Smooth muscle cell of the brain vasculature (primary cell): Measurements from ENCODE around the gene CLK2.
A peak's percentile ranks its signal among the peaks of the same experiment; 100 is the strongest.
"Not testable (repeated sequence)": the region's sequence is repeated elsewhere in the genome, so short reads cannot be mapped to it uniquely, and the experiment has no call there.

Experiments
- DNase-seq: peaks from one replicate; pipeline ENCODE4 v3.0.0-alpha.2; 2012; ENCODE audit warnings: low read depth, low spot score

Gene CLK2

DNA sequence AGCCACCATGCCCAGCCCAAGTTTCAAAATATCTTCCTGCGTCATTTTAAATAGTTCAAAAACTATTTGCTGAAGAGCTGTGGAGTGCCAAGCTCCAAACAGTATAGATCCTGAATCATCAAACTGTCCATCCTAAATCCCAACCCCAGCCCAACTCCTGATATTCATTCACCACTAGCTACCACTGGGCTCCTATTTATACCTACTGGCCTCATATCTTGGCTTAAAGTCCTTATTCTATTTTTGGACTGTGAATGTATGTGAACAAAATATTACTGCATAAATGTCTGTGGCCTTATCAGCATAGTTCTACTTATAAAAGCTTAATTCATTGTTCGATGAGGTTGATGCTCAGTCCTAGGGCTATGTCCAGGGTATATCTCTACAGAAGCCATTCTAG lies 5.9 kb downstream of the CLK2 start:
- DNase-seq: no peak

GRCh38 chr1:155266553-155266952 lies 6.8 kb downstream of the CLK2 start:
- DNase-seq: no peak

- no peak for DNase-seq
Measured at GRCh38 chr1:155263067-155263466, 10.2 kb downstream of the CLK2 start.

- DNase-seq: peak; percentile 97
Measured at GRCh38 chr1:155261852-155262673, 11.2 kb downstream of the CLK2 start, which contains the start of gene SCAMP3. Gene SCAMP3, minus strand, starts transcription at chr1:155262360. Its CDS starts 209 bp downstream, at chr1:155262151.

DNA sequence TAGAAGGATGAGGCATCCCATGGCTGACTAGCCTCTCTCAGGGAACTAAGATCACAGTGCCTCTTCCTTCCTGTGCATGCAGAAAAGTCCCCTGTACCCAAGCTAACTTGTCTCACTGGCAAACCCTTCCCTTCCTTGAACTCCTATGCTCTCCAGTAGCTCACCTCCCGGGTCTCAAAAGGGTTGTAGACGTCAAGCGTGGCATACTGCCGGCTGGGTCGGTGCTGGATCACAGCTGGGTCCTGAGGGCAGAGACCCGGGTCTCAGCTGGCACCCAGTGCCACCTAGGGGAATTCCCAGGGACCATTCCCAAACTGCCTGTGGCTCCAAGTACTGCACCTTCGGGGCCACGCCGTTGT lies 11.8 kb downstream of the CLK2 start:
- no peak for DNase-seq

DNA sequence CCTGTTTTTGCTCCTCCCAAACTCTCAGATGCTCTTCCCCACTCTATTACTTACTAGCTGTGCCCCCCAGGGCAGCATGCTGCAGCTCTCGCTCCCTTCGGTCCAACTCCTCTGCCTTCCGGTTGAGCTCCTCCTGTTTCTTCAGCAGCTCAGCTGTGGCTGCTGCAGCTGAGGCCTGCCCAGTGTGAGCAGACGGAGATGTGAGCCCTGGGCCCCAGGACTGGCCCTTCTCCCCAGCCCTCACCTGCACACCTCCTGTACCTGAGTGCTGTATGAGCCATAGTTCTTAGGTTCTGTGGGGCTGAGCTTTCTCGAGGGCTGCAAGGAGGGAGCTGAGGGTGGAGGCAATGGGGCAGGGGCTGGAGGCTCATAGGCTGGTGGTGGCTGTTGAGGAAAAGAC lies 13.0 kb downstream of the CLK2 start:
- DNase-seq: no peak

- no peak for DNase-seq
Measured at GRCh38 chr1:155256058-155256852, 17.0 kb downstream of the CLK2 start.

DNA sequence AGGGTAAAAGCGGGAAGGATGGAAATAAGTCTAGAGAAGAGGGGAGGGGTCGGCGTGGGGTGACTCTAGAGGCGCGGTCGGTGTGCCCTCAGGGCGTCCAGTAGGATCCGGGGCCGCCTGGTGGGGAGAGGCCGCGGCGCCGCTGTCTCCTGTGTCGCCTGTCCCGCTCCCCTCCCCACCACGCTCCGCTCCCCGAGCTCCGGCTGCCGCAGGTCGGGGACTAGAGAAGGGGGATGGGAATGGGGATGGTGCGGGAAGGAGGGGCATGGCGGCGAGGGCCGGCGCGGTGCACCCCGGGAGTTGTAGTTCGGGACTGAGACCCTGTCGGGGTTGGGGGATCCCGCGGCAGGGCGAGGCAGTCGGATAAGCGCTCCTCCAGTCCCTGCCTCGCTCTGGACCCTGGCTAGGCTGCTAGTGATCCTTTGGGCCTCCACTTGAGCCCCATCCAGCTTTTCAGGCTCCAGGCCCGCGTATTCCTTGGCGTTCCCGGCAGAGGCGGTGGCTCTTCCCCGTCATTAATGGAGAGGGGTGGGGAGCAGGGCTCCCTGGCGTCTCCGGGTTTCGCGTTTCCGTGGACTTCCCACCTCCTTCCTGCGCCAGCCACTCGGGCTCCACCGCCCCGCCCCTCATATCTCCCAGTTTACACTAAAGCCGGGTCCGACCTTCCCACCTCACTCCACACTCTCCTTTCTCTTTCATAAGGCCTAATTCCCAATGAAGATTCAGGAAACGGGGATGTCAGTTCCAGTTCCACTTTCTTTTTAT lies 17.9 kb downstream of the CLK2 start, which contains the start of gene ENTREP3:
Gene ENTREP3, minus strand, starts transcription at position 241 of the 765 bp plus-strand sequence. CDS start 606 bp downstream, outside the sequence.
- no peak for DNase-seq

DNA sequence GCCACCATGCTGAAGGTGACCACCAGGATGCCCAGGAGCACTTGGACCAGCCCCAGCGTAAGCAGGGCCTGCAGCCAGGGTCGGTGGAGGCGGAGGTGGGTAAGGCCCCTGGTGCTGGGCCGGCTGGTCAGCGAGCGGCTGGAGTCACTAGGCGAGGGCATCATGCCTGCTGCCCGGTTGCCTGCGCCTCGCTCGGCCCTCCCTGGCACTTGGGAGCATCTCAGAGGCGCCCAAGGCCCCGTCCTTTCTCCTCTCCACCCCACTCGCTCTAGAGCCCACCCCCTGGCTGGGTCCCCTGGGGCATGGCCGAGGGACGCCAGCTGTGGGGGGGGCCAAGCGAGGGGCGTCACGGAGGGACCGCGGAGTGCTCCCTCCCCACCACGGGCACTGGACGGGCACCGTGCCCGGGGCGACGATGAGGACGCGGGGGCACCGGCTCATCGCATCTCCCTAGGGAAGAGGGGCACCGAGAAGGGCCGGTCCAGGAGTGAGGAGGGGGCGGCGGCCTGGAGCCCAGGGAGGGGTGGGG lies 18.5 kb downstream of the CLK2 start:
- no peak for DNase-seq

- DNase-seq: no peak
Measured at GRCh38 chr1:155254228-155254713, 19.0 kb downstream of the CLK2 start.

GRCh38 chr1:155253797-155254196 lies 19.5 kb downstream of the CLK2 start:
- DNase-seq: no peak

DNA sequence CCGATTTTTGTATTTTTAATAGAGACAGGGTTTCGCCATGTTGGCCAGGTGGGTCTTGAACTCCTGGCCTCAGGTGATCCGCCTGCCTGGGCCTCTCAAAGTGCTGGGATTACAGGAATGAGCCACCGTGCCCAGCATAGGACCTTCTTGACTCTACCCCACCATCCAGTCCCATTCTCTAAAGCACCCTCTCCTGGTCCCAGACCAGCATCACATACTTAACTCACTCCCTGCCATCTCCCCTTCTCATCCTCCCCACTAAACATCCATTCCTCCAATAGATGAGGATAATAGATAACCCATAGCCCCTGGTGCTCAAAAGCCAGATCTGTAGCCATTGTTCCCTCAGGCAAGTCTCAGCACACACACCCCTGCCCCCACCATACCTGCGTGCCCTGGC lies 20.1 kb downstream of the CLK2 start:
- DNase-seq: no peak

GRCh38 chr1:155251566-155251965 lies 21.7 kb downstream of the CLK2 start:
- DNase-seq: no peak

GRCh38 chr1:155250633-155251449 lies 22.5 kb downstream of the CLK2 start:
- peak; percentile 87 for DNase-seq

- DNase-seq: no peak
Measured at GRCh38 chr1:155250246-155250632, 23.1 kb downstream of the CLK2 start.

DNA sequence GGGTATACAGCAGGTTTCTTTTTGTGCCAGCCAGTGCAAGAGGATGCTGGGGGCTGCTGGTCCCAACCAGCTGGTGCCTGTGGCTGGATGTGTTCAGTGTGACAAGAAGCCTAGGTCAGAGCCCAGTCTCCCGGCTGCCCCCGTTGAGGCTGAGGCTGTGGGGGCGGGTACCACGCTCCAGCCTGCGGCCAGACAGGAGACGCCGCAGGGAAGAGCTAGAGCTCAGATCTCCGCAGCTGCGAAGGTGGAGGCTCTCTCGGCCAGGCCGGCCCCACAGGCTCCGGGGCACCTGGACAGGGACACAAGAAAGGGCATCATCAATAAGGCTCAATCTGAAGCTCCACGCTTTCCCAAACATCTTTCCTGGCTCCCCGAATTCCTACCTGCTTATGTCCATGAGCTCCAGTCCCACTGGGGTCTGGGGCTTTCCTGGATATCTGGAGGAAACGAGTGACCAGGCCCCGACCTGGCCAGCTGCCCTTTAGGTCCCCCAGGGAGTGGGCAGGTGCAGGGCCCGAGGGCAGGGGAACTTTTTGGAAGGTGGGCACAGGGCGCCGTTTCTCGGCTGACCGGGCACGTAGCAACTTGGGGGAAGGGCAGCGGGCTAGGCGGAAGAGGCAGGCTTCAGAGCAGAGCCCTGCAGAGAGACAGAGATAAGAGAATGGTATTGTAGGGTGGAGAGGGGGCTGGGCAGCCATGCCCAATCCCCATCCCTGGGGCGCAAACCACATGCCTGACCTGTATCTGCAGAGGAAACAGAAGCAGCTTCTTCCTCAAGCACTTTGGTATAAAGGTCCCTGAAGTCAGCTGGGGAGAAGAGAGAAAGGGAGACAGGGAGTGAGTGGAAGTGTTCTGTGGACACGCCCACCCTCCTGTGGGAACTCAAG lies 25.4 kb downstream of the CLK2 start:
- no peak for DNase-seq

- not testable (repeated sequence) for DNase-seq
Measured at GRCh38 chr1:155246796-155247195, 26.5 kb downstream of the CLK2 start.

- DNase-seq: no peak
Measured at GRCh38 chr1:155245163-155245524, 28.2 kb downstream of the CLK2 start.

GRCh38 chr1:155244368-155245162 lies 28.7 kb downstream of the CLK2 start:
- DNase-seq: peak; percentile 97
